Smooth muscle cell (in vitro differentiated cells): ENCODE data around the gene MRPL11. TPM values are rescaled to one million over a fixed set of nuclear protein-coding genes. Genes with fewer than 3 reads are reported as not detected.

ENCODE experiments used
- DNase-seq: peaks from one replicate; lab custom pipeline; 2025; ENCODE audit not compliant: unreplicated experiment; lab: John Stamatoyannopoulos, UW
- H2AFZ ChIP-seq: fragments of 200-600 bp; sonication (generic); 2 replicates; pipeline ENCODE4 v1.6.0; 2016; ENCODE audit warnings: antibody characterized with exemption, low read depth, mild to moderate bottlenecking
- H3F3A ChIP-seq: fragments of 200-600 bp; sonication (generic); 2 replicates; pipeline ENCODE4 v1.6.0; 2017; ENCODE audit warnings: antibody characterized with exemption, low read depth
- H3K27ac ChIP-seq: fragments of 200-600 bp; sonication (generic); 2 replicates; pipeline ENCODE4 v1.5.1; 2016; ENCODE audit warnings: low read depth, mild to moderate bottlenecking
- H3K27me3 ChIP-seq: fragments of 200-600 bp; sonication (generic); 2 replicates; pipeline ENCODE4 v1.6.1; 2016; ENCODE audit warnings: low read depth, mild to moderate bottlenecking
- H3K36me3 ChIP-seq: fragments of 200-600 bp; sonication (generic); 2 replicates; pipeline ENCODE4 v1.5.1; 2016; ENCODE audit warnings: low read depth
- H3K4me1 ChIP-seq: fragments of 200-600 bp; sonication (generic); 2 replicates; pipeline ENCODE4 v1.5.1; 2016; ENCODE audit warnings: low read depth
- H3K4me2 ChIP-seq: fragments of 200-600 bp; sonication (generic); 2 replicates; pipeline ENCODE4 v1.6.0; 2016; ENCODE audit warnings: mild to moderate bottlenecking
- H3K4me3 ChIP-seq: fragments of 200-600 bp; sonication (generic); 2 replicates; pipeline ENCODE4 v1.5.1; 2016; ENCODE audit warnings: mild to moderate bottlenecking
- H3K79me2 ChIP-seq: fragments of 200-600 bp; sonication (generic); 2 replicates; pipeline ENCODE4 v1.6.0; 2016; ENCODE audit warnings: low read depth, mild to moderate bottlenecking
- H3K9ac ChIP-seq: fragments of 200-600 bp; sonication (generic); 2 replicates; pipeline ENCODE4 v1.6.0; 2016; ENCODE audit warnings: low read depth
- H3K9me3 ChIP-seq: fragments of 200-600 bp; sonication (generic); replicated peaks from 2 replicates; pipeline ENCODE4 v1.5.1; 2016; ENCODE audit warnings: low read depth
- H4K20me1 ChIP-seq: fragments of 200-600 bp; sonication (generic); 2 replicates; pipeline ENCODE4 v1.6.0; 2016; ENCODE audit warnings: low read depth
- CTCF ChIP-seq: fragments of 200-600 bp; sonication (generic); IDR thresholded peaks from 2 replicates; pipeline ENCODE4 v1.5.1; 2017; ENCODE audit warnings: borderline replicate concordance, mild to moderate bottlenecking, antibody characterized with exemption; ENCODE audit not compliant: insufficient read depth, poor library complexity, severe bottlenecking
- WGBS: methylation state at CpG from one replicate; pipeline ENCODE4 v1.1.7; 2016; ENCODE audit warnings: low lambda C conversion rate; 5-methylcytosine and 5-hydroxymethylcytosine counted together
- polyA plus RNA-seq: library from polyadenylated mRNA; unstranded; fragments of >200 nt; fragmentation: Nextera tagmentation; extraction: Ambion mirVana; gene quantifications from 2 replicates; pipeline ENCODE4 v1.2.1, GENCODE V29; 2016
- total RNA-seq: library from RNA; depleted of rRNA; stranded (reverse); fragments of >200 nt; gene quantifications from 2 replicates; pipeline ENCODE4 v1.2.3, GENCODE V29; 2014

The MRPL11 gene
- total and polyA plus RNA-seq, 2 experiments from 2014 or later, result 38.7 to 68.4 TPM

- H3K79me2 ChIP-seq, result no peaks in the 10 kb centered on the region
- H3K4me2 ChIP-seq, result no peak overlapping the region
- no peaks in the 10 kb centered on the region for H3F3A ChIP-seq
- no peaks in the 10 kb centered on the region for H3K36me3 ChIP-seq
- H3K4me3 ChIP-seq, result no peak overlapping the region
- peaks cover 12% of the 10 kb centered on the region for H4K20me1 ChIP-seq
- no peak overlapping the region for H2AFZ ChIP-seq
- H3K4me1 ChIP-seq, result peaks cover 4% of the 10 kb centered on the region
- H3K9me3 ChIP-seq, result no peaks in the 10 kb centered on the region
- no peak overlapping the region for H3K27ac ChIP-seq
- no peak for TF ChIP-seq CTCF
- 91% methylated on average over 12 of the region's 12 CpGs for WGBS
- no peak for DNase-seq
- H3K27me3 ChIP-seq, result peaks cover 6% of the 10 kb centered on the region
- H3K9ac ChIP-seq, result no peak overlapping the region
These were observed 28.5 kb downstream of the MRPL11 start for GRCh38 chr11:66410191-66410590.

GRCh38 chr11:66409226-66409625, 29.4 kb downstream of the MRPL11 start:
- Histone ChIP-seq H3K9ac (no peak overlapping the region), H3F3A (no peaks in the 10 kb centered on the region), H3K4me2 (peak overlapping the region; percentile 88), H3K9me3 (no peaks in the 10 kb centered on the region), H3K79me2 (no peaks in the 10 kb centered on the region), H2AFZ (no peak overlapping the region), H3K36me3 (no peaks in the 10 kb centered on the region), H3K27ac (no peak overlapping the region), H3K27me3 (peaks cover 9% of the 10 kb centered on the region), H3K4me1 (peaks cover 4% of the 10 kb centered on the region), H4K20me1 (peaks cover 11% of the 10 kb centered on the region), H3K4me3 (peak overlapping the region; percentile 53)
- no peak for TF ChIP-seq CTCF
- DNase-seq, result no peak
- 28% methylated on average over 15 of the region's 15 CpGs for WGBS

GRCh38 chr11:66408488-66409214, 30.0 kb downstream of the MRPL11 start:
- Histone ChIP-seq H3K27me3 (peaks cover 13% of the 10 kb centered on the region), H3K4me2 (peak overlapping the region; percentile 88), H4K20me1 (peaks cover 6% of the 10 kb centered on the region), H2AFZ (peak overlapping the region; percentile 56), H3K4me1 (peaks cover 4% of the 10 kb centered on the region), H3F3A (no peaks in the 10 kb centered on the region), H3K4me3 (peak overlapping the region; percentile 53), H3K79me2 (no peaks in the 10 kb centered on the region), H3K9ac (peak overlapping the region; percentile 56), H3K36me3 (no peaks in the 10 kb centered on the region), H3K9me3 (no peaks in the 10 kb centered on the region), H3K27ac (peak overlapping the region; percentile 63)
- WGBS, result 2% methylated on average over 61 of the region's 63 CpGs
- peak; percentile 100 for TF ChIP-seq CTCF
- DNase-seq, result peak; percentile 90

GRCh38 chr11:66407651-66408050, 31.0 kb downstream of the MRPL11 start:
- Histone ChIP-seq H3K79me2 (no peaks in the 10 kb centered on the region), H3K9ac (no peak overlapping the region), H3K36me3 (no peaks in the 10 kb centered on the region), H3K4me1 (peaks cover 4% of the 10 kb centered on the region), H4K20me1 (peaks cover 4% of the 10 kb centered on the region), H3K4me3 (no peak overlapping the region), H3F3A (no peaks in the 10 kb centered on the region), H2AFZ (peak overlapping the region; percentile 56), H3K9me3 (no peaks in the 10 kb centered on the region), H3K4me2 (no peak overlapping the region), H3K27ac (no peak overlapping the region), H3K27me3 (peaks cover 13% of the 10 kb centered on the region)
- DNase-seq, result no peak
- WGBS, result 69% methylated on average over 5 of the region's 5 CpGs
- TF ChIP-seq CTCF, result no peak
